C4-2B (cell line): ENCODE measurements around the gene SLN.

Source experiments
- ZFX ChIP-seq: fragments of 450-650 bp; IDR thresholded peaks from 2 replicates; pipeline ENCODE4 v1.6.1; 2017
- TF ChIP-seq, protein P1 (sequence below): fragments of 450-650 bp; conservative IDR thresholded peaks from 2 replicates; pipeline ENCODE4 v1.5.1; 2017; ENCODE audit warnings: mild to moderate bottlenecking

DNA sequence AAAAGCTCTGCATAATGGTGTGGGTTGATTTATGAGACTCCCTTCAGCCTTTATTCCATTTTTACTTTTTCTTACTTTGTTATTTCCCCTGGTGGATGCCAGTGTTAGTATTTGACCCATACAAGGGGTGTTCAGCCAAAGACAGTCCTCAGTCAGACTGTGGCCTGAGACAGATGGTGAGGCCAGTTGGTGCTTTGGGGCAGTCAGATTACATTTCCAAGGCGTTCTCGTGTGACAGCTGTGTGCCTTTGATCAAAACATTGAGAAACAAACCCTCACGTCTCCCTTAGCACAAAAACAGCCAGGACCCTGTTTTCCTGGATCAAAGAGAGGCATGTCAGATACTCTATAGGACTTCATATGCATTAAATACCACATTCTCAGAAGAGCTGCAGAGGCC is 31.3 kb upstream of the SLN start:
- TF ChIP-seq, protein P1, sequence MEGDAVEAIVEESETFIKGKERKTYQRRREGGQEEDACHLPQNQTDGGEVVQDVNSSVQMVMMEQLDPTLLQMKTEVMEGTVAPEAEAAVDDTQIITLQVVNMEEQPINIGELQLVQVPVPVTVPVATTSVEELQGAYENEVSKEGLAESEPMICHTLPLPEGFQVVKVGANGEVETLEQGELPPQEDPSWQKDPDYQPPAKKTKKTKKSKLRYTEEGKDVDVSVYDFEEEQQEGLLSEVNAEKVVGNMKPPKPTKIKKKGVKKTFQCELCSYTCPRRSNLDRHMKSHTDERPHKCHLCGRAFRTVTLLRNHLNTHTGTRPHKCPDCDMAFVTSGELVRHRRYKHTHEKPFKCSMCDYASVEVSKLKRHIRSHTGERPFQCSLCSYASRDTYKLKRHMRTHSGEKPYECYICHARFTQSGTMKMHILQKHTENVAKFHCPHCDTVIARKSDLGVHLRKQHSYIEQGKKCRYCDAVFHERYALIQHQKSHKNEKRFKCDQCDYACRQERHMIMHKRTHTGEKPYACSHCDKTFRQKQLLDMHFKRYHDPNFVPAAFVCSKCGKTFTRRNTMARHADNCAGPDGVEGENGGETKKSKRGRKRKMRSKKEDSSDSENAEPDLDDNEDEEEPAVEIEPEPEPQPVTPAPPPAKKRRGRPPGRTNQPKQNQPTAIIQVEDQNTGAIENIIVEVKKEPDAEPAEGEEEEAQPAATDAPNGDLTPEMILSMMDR, result no peak
- no peak for TF ChIP-seq ZFX
